Caki2 (cell line): ENCODE results near the gene POLR2C. TPM values are rescaled to one million over a fixed set of nuclear protein-coding genes. Genes with fewer than 3 reads are reported as not detected.
A peak's percentile ranks its signal among the peaks of the same experiment; 100 is the strongest.

ENCODE experiments used
- DNase-seq: peaks from one replicate; pipeline ENCODE4 v3.0.0-alpha.2; 2015; ENCODE audit warnings: low read depth
- in situ Hi-C: cut with HindIII; loops from 2 replicates; pipeline ENCODE4 v1.10.0; 2016; ENCODE audit warnings: low sequenced_read_pairs, low pct_unique_long_range_greater_than_20kb, mixed read lengths
- total RNA-seq: library from RNA; depleted of rRNA; stranded (reverse); fragments of >200 nt; shearing (Covaris generic); gene quantifications from 2 replicates; pipeline ENCODE4 v1.2.3, GENCODE V29; 2014; ENCODE audit warnings: low replicate concordance; rRNA removed

Gene POLR2C
- total RNA-seq, 1 experiment from 2014 or later = 225 TPM

DNA sequence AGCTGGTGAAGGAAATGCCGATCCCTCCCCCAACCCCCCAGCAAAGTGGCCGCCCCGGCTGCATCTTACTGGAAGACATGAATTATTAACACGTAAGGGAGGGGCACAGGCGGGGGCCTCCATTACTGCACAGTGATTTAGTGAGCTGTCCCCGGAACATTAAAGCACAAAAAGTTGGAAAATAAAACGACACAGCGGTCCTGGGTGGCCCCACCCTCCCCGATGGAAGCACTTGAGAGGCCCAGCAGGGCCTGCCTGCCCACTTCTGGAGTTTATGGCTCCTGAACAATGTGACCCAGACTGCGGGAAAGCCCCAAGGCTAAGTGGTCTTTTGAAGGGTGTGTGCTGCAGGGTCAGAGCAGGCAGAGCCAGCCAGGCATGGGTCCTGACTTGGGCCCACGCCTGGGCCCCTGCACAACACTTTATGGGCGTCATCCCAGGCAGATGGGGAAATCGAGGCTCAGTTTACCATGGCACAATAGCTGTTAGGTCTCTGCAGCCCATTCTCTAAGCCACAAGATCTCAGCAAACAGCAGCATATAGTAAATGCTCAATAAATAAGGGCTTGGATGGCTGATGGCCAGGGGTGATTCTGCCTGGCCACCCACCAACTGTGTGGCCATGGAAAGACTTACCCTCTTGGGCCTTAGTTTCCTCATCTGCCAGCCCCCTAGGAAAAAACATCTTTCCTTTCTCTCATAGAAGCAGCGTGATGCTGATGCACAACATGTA, 51.1 kb downstream of the POLR2C start:
- in situ Hi-C loops = no loop called here
- peak; percentile 23 for DNase-seq

- DNase-seq = no peak
- in situ Hi-C loops = no loop called here
Measured at GRCh38 chr16:57514371-57514770, 51.9 kb downstream of the POLR2C start.

GRCh38 chr16:57514791-57515600, 52.5 kb downstream of the POLR2C start:
- in situ Hi-C loops = no loop called here
- no peak for DNase-seq

GRCh38 chr16:57516176-57516725, 53.8 kb downstream of the POLR2C start:
- in situ Hi-C loops = no loop called here
- DNase-seq = no peak

DNA sequence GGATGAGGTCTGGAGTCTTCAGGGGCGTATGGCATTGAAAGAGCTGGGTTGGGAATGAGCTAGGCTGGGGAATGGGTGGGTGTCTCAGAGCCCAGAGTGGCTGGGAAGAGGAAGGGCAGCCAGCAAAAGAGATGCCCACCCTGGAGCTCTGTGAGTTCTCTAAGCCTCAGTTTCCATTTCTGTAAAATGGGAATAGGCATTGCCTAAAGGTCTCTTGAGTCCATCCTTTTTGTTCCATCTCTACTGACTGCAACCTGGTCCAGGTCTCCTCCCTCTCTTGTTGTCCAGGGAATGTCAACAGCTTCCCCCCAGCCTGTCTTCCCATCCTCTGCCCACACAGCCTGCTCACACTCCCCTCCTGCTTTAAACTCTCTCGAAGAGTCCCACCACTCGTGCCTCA, 54.3 kb downstream of the POLR2C start:
- in situ Hi-C loops = no loop called here
- DNase-seq = no peak

GRCh38 chr16:57517397-57518367, 55.2 kb downstream of the POLR2C start:
- in situ Hi-C loops = no loop called here
- DNase-seq = no peak

DNA sequence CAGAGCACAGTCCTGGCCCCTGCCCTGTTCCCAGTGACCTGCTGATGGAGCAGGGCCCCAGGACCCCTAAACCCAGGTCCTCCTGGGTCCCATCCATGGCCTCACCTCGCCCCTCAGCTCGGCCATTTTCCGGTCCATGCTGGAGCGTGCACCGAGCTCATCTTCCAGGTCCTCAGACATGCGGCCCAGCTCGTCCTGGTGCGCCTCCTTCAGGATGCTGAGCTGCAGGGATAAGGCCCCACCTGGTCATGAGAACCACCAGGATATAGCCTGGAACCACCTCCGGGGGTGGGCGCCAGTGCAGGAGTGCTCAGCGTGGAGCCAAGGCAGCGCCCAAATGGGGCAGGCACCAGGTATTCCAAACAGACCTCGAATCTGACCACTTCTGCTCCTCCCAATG, 56.0 kb downstream of the POLR2C start:
- DNase-seq = no peak
- in situ Hi-C loops = no loop called here

DNA sequence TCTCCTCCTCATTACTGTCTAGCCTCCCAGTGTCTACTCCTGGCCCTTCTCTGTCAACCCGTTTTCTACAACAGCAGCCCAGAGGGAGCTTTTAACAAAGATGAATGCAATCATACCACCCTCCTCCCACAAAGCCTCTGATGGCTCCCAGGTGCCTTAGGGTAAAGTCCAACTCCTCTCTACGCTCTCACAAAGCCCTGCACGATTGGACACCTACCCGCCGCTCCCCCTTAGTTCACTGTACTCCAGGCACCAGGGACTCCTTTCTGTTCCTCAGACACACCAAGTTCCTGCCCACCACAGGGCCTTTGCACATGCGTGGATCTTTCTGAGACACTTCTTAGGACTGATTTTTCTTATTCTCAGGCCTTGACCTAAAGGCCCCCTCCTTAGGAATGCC, 56.4 kb downstream of the POLR2C start:
- in situ Hi-C loops = no loop called here

GRCh38 chr16:57519796-57520360, 57.4 kb downstream of the POLR2C start:
- DNase-seq = peak; percentile 29
- in situ Hi-C loops = no loop called here

More for the DNA sequence above, 56.4 kb downstream of the POLR2C start:
- no peak for DNase-seq

Other genes with a start within 250 kb of the POLR2C start
- gene ARL2BP, start 217.4 kb upstream of the POLR2C start, total RNA-seq = 134 and 155 TPM in 2 replicates
- 17.0 and 21.3 TPM in 2 replicates for gene PLLP, start 178.0 kb upstream of the POLR2C start, total RNA-seq
- not detected in 2 replicates for gene CCL22, start 103.9 kb upstream of the POLR2C start, total RNA-seq
- gene CX3CL1, start 90.2 kb upstream of the POLR2C start, total RNA-seq = 16.4 and 59.5 TPM in 2 replicates
- gene CCL17, start 57.9 kb upstream of the POLR2C start, total RNA-seq = not detected in 2 replicates
- gene CIAPIN1, start 15.3 kb upstream of the POLR2C start, total RNA-seq = 89.8 and 130 TPM in 2 replicates
- 92.2 and 114 TPM in 2 replicates for gene COQ9, start 15.2 kb upstream of the POLR2C start, total RNA-seq
- gene DOK4, start 23.8 kb downstream of the POLR2C start, total RNA-seq = 21.9 and 50.0 TPM in 2 replicates
- gene CCDC102A, start 73.9 kb downstream of the POLR2C start, total RNA-seq = 22.2 and 23.1 TPM in 2 replicates
- not detected in 2 replicates for gene ADGRG5, start 80.0 kb downstream of the POLR2C start, total RNA-seq
- gene ADGRG1, start 166.0 kb downstream of the POLR2C start, total RNA-seq = 32.2 and 37.7 TPM in 2 replicates
- gene ADGRG3, start 205.6 kb downstream of the POLR2C start, total RNA-seq = not detected in 2 replicates
- gene DRC7, start 232.1 kb downstream of the POLR2C start, total RNA-seq = 0.35 TPM in 1 of 2 replicates, not detected in the other